Liver (tissue), 9 donors: Measurements from ENCODE around the gene ASZ1. TPM values are rescaled to one million over a fixed set of nuclear protein-coding genes. Genes with fewer than 3 reads are reported as not detected.

Source experiments
- DNase-seq: peaks from one replicate; pipeline ENCODE4 v3.0.0-alpha.2; 2017; ENCODE audit warnings: low spot score
- H3K27ac ChIP-seq, 2 donors: one replicate each; pipeline ENCODE4 v1.7.0; 2013; ENCODE audit warnings: inconsistent platforms in 2 of 2, low read length in 2 of 2, control low read depth in 1 of 2, low read depth in 1 of 2, mild to moderate bottlenecking in 1 of 2
- H3K27me3 ChIP-seq, 4 donors: one replicate each; pipeline versions ENCODE4 v1.6.1 to v1.7.0; 2013; ENCODE audit warnings: low read length in 3 of 4, inconsistent platforms in 1 of 4, mild to moderate bottlenecking in 1 of 4, moderate library complexity in 1 of 4; ENCODE audit not compliant: control insufficient read depth in 4 of 4, insufficient read depth in 4 of 4
- H3K36me3 ChIP-seq, 4 donors: one replicate each; pipeline versions ENCODE4 v1.6.1 to v1.7.0; 2013; ENCODE audit warnings: low read length in 3 of 4, mild to moderate bottlenecking in 3 of 4, low read depth in 1 of 4, moderate library complexity in 1 of 4; ENCODE audit not compliant: control insufficient read depth in 4 of 4, insufficient read depth in 3 of 4
- H3K4me1 ChIP-seq, 4 donors: one replicate each; pipeline versions ENCODE4 v1.6.1 to v1.7.0; 2013; ENCODE audit warnings: low read length in 3 of 4, mild to moderate bottlenecking in 3 of 4, moderate library complexity in 1 of 4; ENCODE audit not compliant: control insufficient read depth in 4 of 4, insufficient read depth in 4 of 4
- H3K4me3 ChIP-seq, 3 donors: one replicate each; pipeline versions ENCODE4 v1.6.1 to v1.7.0; 2013; ENCODE audit warnings: low read length in 3 of 3, control low read depth in 1 of 3, low read depth in 1 of 3, mild to moderate bottlenecking in 1 of 3
- H3K9ac ChIP-seq, 2 donors: one replicate each; pipeline ENCODE4 v1.7.0; 2013; ENCODE audit warnings: low read length in 2 of 2, mild to moderate bottlenecking in 2 of 2, moderate library complexity in 2 of 2, control low read depth in 1 of 2, low read depth in 1 of 2
- H3K9me3 ChIP-seq, 4 donors: one replicate each; pipeline versions ENCODE4 v1.6.1 to v1.7.0; 2013; ENCODE audit warnings: low read length in 3 of 4; ENCODE audit not compliant: control insufficient read depth in 4 of 4
- ATF3 ChIP-seq: IDR thresholded peaks from 2 replicates; pipeline ENCODE4 v1.6.1; 2016; ENCODE audit warnings: antibody characterized with exemption
- CTCF ChIP-seq: fragments of 150-350 bp; IDR thresholded peaks from 2 replicates; pipeline ENCODE4 v1.5.1; 2017; ENCODE audit warnings: improper control_type of control experiment, low read depth, low read length; ENCODE audit not compliant: missing input control
- FOXA1 ChIP-seq: IDR thresholded peaks from 2 replicates; pipeline ENCODE4 v1.6.1; 2016; ENCODE audit warnings: antibody characterized with exemption
- FOXA2 ChIP-seq: IDR thresholded peaks from 2 replicates; pipeline ENCODE4 v1.6.1; 2016; ENCODE audit warnings: antibody characterized with exemption
- GABPA ChIP-seq, 2 donors: IDR thresholded peaks in 1 of 2; conservative IDR thresholded peaks in 1 of 2; 2 replicates each; pipeline ENCODE4 v1.6.1; 2016; ENCODE audit warnings: antibody characterized with exemption in 2 of 2, mild to moderate bottlenecking in 1 of 2, moderate library complexity in 1 of 2
- NR2F2 ChIP-seq: IDR thresholded peaks from 2 replicates; pipeline ENCODE4 v1.6.1; 2016; ENCODE audit warnings: antibody characterized with exemption
- RAD21 ChIP-seq, 2 donors: IDR thresholded peaks; 2 replicates each; pipeline ENCODE4 v1.6.1; 2016; ENCODE audit warnings: antibody characterized with exemption in 2 of 2, mild to moderate bottlenecking in 2 of 2
- REST ChIP-seq: IDR thresholded peaks from 2 replicates; pipeline ENCODE4 v1.6.1; 2016; ENCODE audit warnings: antibody characterized with exemption, mild to moderate bottlenecking
- RXRA ChIP-seq, 2 donors: IDR thresholded peaks; 2 replicates each; pipeline ENCODE4 v1.6.1; 2017 to 2018; ENCODE audit warnings: antibody characterized with exemption in 2 of 2, mild to moderate bottlenecking in 1 of 2
- SP1 ChIP-seq: IDR thresholded peaks from 2 replicates; pipeline ENCODE4 v1.6.1; 2018; ENCODE audit warnings: antibody characterized with exemption, mild to moderate bottlenecking
- TAF1 ChIP-seq: conservative IDR thresholded peaks from 2 replicates; pipeline ENCODE4 v1.6.1; 2016; ENCODE audit warnings: antibody characterized with exemption, mild to moderate bottlenecking
- YY1 ChIP-seq: IDR thresholded peaks from 2 replicates; pipeline ENCODE4 v1.6.1; 2016; ENCODE audit warnings: antibody characterized with exemption, mild to moderate bottlenecking
- WGBS: extraction: QIAGEN DNeasy Blood & Tissue Kit; methylation state at CpG from one replicate; pipeline ENCODE4 v1.1.7; 2013; 5-methylcytosine and 5-hydroxymethylcytosine counted together
- polyA plus RNA-seq, 2 donors: library from polyadenylated mRNA; stranded (reverse) in 1 of 2; unstranded in 1 of 2; fragments of 200-250 nt in 1 of 2; fragments of >200 nt in 1 of 2; fragmentation: Nextera tagmentation in 1 of 2; extraction: Ambion mirVana in 1 of 2; gene quantifications; one replicate each; pipeline versions ENCODE4 v1.2.1 to v1.2.3, GENCODE V29; 2013 to 2015
- total RNA-seq, 2 donors: library from RNA; depleted of rRNA; stranded (reverse); fragments of >200 nt; gene quantifications; one replicate each; pipeline ENCODE4 v1.2.3, GENCODE V29; 2014
- TF ChIP-seq, protein P1 (sequence below): IDR thresholded peaks from 2 replicates; pipeline ENCODE4 v1.6.1; 2016; ENCODE audit warnings: antibody characterized with exemption
- donor health status: healthy.
- donor health status: healthy.
- donor health status: healthy.
- donor health status: healthy.
- donor health status: healthy.

ASZ1 gene
- total and polyA plus RNA-seq, 4 donors = 0.08 TPM; not detected in 3

GRCh38 chr7:117405519-117405918 lies 21.8 kb downstream of the ASZ1 start:
- Histone ChIP-seq H3K27me3 (peaks cover 0 to 8% (median 0%) of the 10 kb centered on the region in 4 donors), H3K36me3 (no peaks in the 10 kb centered on the region), H3K9me3 (no peaks in the 10 kb centered on the region), H3K9ac (no peak overlapping the region), H3K27ac (no peak overlapping the region), H3K4me3 (no peak overlapping the region), H3K4me1 (no peaks in the 10 kb centered on the region)
- 73% methylated on average over 3 of the region's 3 CpGs for WGBS
- TF ChIP-seq, protein P1, sequence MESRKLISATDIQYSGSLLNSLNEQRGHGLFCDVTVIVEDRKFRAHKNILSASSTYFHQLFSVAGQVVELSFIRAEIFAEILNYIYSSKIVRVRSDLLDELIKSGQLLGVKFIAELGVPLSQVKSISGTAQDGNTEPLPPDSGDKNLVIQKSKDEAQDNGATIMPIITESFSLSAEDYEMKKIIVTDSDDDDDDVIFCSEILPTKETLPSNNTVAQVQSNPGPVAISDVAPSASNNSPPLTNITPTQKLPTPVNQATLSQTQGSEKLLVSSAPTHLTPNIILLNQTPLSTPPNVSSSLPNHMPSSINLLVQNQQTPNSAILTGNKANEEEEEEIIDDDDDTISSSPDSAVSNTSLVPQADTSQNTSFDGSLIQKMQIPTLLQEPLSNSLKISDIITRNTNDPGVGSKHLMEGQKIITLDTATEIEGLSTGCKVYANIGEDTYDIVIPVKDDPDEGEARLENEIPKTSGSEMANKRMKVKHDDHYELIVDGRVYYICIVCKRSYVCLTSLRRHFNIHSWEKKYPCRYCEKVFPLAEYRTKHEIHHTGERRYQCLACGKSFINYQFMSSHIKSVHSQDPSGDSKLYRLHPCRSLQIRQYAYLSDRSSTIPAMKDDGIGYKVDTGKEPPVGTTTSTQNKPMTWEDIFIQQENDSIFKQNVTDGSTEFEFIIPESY = no peak
- no peak for DNase-seq

DNA sequence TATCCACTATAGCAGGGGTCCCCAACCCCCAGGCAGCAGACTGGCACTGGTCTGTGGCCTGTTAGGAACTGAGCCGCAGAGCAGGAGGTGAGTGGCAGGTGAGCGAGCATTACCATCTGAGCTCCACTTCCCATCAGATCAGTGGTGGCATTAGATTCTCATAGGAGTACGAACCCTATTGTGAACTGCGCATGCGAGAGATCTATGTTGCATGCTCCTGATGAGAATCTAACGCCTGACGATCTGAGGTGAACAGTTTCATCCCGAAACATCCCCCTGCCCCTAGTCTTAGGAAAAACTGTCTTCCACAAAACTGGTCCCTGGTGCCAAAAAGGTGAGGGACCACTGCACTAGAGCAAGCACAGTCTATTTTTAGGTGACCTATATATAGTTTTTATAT lies 23.6 kb downstream of the ASZ1 start:
- Histone ChIP-seq H3K27me3 (peaks cover 0 to 8% (median 0%) of the 10 kb centered on the region in 4 donors), H3K4me1 (no peaks in the 10 kb centered on the region), H3K4me3 (no peak overlapping the region), H3K36me3 (no peaks in the 10 kb centered on the region), H3K9ac (no peak overlapping the region), H3K9me3 (no peaks in the 10 kb centered on the region), H3K27ac (no peak overlapping the region)
- WGBS = 96% methylated on average over 8 of the region's 8 CpGs
- TF ChIP-seq RXRA (IDR thresholded peaks at IDR 0.05) (no peak), RAD21 (IDR thresholded peaks at IDR 0.05) (no peak), REST (no peak), FOXA1 (no peak), YY1 (no peak), GABPA (IDR thresholded peaks at IDR 0.05 in 1 of 2, conservative IDR thresholded peaks at IDR 0.05 in 1 of 2) (no peak), SP1 (no peak), CTCF (no peak), TAF1 (no peak), ATF3 (no peak), FOXA2 (no peak), NR2F2 (no peak)
- TF ChIP-seq, protein P1 = no peak
- no peak for DNase-seq
